HG02870 (cell line): ENCODE measurements around the gene MATN4.

Experiments
- ATAC-seq: cut with Tn5 transposase; IDR thresholded peaks from one replicate; pipeline ENCODE4 v1.9.1; 2021; ENCODE audit warnings: mild to moderate bottlenecking, moderate library complexity; ENCODE audit not compliant: unreplicated experiment

Gene MATN4

GRCh38 chr20:45293041-45294002 lies 14.8 kb downstream of the MATN4 start:
- peak; percentile 50 for ATAC-seq

DNA sequence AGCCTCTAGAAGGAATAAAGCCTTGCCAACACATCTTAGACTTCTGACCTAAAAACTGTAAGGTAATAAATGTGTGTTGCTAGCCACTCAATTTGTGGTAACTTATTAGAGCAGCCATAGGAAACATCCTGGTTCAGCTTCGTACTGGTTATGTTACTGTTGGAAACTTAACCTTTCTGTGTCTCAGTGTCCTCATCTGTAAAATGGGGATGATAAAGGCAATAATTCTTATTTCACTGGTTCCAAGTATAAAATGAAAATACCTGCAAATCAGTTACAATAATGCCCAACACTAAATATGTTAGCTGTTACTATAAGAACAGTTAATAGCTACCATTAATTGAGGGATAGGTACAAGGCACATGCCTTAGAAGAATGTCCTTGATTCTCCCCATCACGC lies 15.8 kb downstream of the MATN4 start:
- no peak for ATAC-seq

GRCh38 chr20:45291526-45291925 lies 16.6 kb downstream of the MATN4 start:
- ATAC-seq: no peak

DNA sequence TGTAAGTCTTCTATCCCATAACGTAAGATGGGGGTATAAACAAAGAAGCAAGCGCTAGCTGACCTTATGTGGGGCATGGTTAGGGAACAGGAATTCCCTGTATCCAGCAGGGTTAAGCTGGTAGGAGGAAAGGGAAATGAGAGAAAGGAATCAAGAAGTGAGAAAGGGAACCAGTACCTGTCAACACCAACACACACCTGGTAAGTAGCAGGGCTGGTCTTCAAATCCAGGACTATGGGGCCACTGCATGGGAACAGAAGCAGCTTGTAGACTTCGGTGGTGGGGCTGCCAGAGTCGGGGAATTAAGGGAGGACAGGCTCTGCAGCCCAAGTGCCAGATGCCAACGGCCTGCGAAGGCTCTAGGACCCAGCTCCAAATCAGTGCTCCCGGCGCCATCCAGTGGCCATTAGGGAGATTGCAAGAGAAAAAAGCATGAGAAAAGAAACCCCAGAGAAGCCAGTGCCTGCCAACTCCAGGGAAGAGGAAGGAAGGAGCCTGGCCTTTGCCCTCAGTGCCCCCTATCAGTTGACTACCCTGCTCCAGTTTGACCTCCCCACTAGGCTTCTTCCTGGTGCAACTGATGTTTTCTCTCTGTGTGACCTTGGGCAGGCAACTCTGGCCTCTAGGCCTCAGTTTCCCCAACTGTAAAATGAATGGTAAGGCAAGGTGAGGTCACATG lies 17.3 kb downstream of the MATN4 start:
- ATAC-seq: no peak

- ATAC-seq: no peak
Measured at GRCh38 chr20:45289942-45290676, 18.0 kb downstream of the MATN4 start.

GRCh38 chr20:45288860-45289259 lies 19.2 kb downstream of the MATN4 start:
- ATAC-seq: no peak

DNA sequence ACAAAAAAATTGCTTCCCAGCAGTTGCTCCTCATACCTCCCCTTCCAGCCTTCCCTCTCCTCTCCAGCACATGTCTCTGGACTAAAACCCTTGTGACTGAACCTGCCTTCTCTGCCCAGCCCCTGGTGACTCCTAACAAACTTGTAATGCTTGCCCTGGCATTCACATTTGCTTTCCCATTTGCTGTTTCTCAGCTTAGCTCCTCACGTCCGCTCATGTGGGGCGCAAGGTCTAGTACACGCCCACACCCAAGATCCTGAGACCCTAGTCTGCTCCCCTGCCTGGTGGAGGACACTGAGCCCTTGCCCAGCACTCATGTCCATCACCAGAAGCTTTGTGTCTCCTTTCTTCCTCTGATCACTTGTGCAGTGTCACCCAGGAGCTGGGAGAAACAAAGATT lies 19.7 kb downstream of the MATN4 start:
- ATAC-seq: no peak

DNA sequence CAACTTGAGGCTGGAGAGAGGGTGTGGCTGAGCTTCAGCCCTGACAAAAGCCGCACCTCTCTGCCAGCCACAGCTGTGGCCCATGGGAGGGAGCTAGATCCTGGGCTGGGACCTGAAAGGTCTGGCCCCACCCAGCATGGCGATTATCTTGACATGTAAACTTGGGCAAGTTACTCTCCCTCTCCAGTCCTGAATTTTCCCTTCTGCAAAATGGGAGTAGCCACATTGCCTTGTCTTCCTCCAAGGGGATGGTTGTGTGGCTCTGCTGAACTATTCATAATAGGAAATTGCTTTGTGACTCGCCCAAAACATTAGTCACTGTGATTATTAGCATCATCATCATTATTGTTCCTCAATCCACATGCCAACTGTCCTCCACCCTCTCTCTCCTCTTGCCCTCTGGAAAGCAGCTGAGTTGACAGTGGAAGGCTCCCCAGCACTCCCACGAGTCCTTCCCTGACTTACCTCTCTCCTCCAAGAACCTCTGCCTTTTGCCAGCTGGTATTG lies 24.5 kb downstream of the MATN4 start:
- ATAC-seq: no peak

- ATAC-seq: no peak
Measured at GRCh38 chr20:45282700-45283550, 25.2 kb downstream of the MATN4 start.

- ATAC-seq: no peak
Measured at GRCh38 chr20:45279992-45280391, 28.1 kb downstream of the MATN4 start.

- ATAC-seq: no peak
Measured at GRCh38 chr20:45275338-45275737, 32.8 kb downstream of the MATN4 start.

- ATAC-seq: no peak
Measured at GRCh38 chr20:45269754-45270270, 38.3 kb downstream of the MATN4 start.

DNA sequence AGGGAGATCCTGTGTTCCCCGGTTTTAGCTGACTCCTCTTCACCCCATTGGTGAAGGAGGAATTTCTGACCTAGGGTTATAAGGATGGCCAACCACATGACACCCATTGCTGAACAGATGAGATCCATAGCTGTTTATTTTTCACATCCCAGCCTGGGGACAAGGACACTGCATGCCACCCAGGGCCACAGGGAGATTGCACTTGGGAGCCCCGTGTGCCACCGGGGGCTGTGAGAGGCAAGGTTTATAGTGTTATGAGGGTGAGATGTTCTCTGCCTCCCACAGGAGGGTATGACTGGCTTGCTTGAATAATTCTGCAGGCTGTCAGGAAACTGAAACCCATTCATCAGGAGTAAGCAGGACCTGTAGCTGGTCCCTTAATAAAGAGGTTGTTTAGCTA lies 39.0 kb downstream of the MATN4 start:
- ATAC-seq: no peak

GRCh38 chr20:45268531-45268930 lies 39.6 kb downstream of the MATN4 start:
- ATAC-seq: no peak

DNA sequence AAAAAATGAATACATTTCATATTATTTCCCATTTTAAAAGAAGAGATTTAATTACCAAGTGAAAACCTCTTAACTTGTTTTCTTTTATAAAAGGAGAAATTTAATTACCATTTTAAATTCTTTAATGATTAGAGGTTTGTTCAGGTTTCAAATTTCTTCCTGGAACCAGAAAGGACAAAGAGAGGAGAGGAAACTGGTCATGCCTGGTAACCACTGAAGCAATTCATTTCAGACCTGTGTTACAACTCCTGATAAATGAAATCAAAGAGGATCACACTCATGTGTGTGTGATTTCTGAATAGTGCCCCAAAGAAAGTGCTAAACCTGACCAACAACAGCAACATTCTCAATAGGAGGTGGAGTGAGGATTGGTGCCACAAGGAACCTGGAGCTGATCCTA lies 41.1 kb downstream of the MATN4 start:
- ATAC-seq: no peak

GRCh38 chr20:45263556-45264266 lies 44.4 kb downstream of the MATN4 start:
- no peak for ATAC-seq

DNA sequence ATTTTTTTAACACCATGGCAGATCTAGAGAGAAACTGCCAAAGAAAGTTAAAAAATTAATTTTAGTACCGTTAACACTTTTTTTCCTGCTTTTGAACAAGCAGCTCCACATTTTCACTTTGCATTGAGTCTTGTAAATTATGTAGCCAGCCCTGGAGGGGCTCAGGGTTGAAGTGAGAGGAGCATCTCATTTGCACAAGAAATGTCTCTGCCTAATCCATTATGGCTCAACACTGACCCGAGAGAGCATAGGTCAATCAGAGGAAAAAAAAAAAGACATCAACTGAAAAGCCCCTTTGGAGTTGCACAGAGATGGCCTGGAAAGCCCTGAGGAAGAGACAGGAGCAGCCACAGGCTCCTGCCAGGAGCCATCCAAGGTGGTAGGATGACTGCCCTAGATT lies 49.4 kb downstream of the MATN4 start:
- no peak for ATAC-seq

- no peak for ATAC-seq
Measured at GRCh38 chr20:45258259-45258658, 49.8 kb downstream of the MATN4 start.

DNA sequence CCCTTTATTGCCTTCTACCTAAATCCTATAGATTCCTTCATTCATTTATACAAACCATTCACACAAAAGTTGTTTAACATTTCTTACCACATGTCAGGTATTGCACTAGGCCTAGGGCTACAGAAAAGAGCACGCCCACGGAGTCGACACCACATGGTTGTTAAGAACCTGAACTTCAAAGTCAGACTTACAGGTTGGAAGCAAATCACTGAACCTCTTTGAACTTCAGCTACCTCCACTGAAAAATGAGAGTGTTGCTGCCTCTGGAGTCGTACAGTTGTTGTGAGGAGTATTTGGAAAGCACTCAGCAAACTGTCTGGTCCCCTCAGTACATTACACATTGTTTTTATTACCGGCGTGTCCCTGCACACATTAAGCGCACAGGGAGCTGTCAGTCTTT lies 50.4 kb downstream of the MATN4 start:
- ATAC-seq: no peak

DNA sequence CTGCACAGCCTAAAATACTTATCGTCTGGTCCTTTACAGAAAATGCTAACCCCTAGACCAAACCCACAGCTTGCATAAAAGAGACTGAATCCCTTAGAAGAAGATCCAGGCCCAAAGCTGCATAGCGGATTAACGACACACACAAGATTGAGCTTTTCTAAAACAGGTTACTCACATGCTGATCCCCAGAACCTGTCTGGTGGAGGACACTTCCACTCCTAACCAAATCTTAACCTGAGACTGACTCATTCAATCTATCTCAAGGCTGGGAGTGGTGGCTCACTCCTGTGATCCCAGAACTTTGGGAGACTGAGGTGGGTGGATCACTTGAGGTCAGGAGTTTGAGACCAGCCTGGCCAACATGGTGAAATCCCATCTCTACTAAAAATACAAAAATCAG lies 50.9 kb downstream of the MATN4 start:
- ATAC-seq: no peak
